NCI-H2029 (cell line): ENCODE measurements around the gene RAB26.
A peak's percentile ranks its signal among the peaks of the same experiment; 100 is the strongest.

ENCODE experiments used
- DNase-seq: peaks from one replicate; lab custom pipeline; 2025; lab: John Stamatoyannopoulos, UW

The RAB26 gene

DNA sequence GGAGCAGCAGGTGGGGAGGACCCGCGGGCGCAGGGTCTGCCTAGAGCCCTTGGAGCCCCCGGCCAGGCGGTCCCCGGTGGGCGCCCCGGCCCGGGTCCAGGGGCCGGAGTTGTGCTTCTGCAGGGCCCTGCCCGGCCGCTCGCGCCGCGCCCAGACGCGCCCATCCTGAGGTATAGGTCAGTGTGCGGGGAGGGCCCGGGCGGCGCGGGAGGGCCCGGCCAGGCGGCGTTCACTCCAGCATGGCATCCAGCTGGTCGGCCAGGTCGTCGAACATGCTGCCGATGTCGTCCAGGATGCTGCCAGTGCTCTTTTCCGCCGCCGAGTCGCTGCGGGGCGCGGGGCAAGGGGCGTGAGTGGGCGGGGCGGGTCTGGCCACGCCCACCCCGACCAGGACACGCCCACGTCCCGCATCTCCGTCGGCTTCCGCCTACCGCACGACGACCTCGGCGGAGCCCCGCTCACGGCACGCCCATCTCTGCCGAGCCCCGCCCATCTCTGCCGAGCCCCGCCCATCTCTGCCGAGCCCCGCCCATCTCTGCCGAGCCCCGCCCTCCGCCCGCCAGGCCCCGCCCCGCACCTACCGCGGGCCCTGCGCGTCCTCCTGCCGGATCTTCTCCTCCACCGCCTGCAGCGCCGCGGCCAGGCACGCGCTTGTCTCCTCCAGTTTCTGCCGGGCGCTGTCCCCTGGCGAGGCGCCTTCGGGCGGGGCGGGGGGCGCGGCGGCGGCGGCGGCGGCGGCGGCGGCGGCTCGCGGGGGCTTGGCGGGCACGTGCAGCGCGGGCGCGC lies 30.1 kb downstream of the RAB26 start:
- no peak for DNase-seq

GRCh38 chr16:2179107-2179501 lies 30.7 kb downstream of the RAB26 start:
- DNase-seq = no peak

DNA sequence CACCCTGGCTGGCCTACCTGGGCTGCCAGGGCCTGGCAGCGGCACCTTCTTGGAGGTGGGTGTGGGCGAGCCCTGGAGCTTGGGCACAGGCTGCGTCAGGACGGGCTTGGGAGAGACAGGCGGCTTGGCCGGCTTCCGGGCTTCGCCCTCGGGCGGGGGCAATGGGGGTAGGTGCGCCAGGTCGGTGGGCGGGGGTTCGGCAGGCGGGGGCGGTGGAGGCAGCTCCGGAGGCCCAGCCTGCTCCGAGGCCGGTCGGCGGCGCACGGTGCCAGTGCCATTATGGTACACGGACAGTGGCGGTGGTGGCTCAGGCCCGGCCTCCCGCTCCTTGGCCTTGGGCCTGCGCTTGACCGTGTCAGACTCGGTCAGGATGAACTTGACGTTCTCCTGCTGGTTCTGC lies 31.2 kb downstream of the RAB26 start:
- no peak for DNase-seq

GRCh38 chr16:2180461-2180860 lies 32.0 kb downstream of the RAB26 start:
- no peak for DNase-seq

- no peak for DNase-seq
Observed at GRCh38 chr16:2180962-2181923, 32.8 kb downstream of the RAB26 start.

DNA sequence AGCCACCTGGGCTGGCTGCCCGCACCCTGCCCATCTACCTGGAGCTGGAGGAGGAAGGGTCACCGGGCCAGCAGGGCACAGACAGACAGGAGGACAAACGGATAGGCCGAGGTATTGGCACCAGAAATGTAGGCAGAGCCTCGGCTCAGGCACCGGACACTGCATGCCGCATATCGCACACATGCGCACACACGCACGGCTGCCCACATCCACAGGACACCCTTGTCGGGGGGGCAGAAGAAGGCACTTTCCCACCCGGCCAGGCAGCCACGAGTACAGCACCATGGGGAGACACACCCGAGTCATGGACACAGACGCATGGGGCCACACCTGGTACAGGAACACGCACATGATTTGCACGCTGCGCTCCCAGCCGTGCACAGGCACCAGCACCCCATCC lies 33.5 kb downstream of the RAB26 start:
- DNase-seq = no peak

GRCh38 chr16:2183671-2184070 lies 35.2 kb downstream of the RAB26 start:
- DNase-seq = no peak

DNA sequence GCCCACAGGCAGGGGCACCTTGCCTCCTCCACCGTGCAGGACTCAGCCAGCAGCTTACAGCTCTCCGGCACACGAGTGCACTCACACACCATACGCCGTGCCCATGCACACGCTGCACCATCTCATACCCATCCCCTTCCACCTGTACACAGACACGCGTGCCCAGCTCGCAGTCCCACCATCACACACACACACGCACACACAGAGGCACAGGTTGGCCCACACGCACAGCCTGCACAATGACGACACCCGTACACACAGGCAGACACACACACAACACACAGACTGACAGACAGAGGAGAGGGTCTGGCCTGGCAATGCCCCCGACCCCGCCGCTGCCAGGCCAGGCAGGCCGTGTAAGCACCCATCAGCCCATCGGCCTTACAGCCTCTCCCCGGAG lies 35.9 kb downstream of the RAB26 start:
- no peak for DNase-seq

- DNase-seq = no peak
Observed at GRCh38 chr16:2184962-2185361, 36.5 kb downstream of the RAB26 start.

DNA sequence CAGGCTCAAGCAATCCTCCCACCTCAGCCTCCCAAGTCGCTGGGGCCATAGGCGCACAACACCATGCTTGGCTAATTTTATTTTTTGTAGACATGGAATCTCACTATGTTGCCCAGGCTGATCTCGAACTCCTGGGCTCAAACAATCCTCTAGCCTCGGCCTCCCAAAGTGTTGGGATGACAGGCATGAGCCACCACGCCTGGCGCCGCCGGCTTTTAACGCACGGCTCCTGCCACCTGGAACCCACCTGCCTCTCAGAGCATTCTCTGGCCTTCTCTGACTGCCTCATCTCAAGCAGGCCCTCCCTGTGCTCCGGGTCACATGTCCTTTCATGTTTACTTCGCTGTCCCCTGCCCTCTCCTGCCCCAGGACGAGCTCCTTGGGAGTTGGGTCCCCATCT lies 37.6 kb downstream of the RAB26 start:
- no peak for DNase-seq

GRCh38 chr16:2186505-2186904 lies 38.1 kb downstream of the RAB26 start:
- DNase-seq = no peak

DNA sequence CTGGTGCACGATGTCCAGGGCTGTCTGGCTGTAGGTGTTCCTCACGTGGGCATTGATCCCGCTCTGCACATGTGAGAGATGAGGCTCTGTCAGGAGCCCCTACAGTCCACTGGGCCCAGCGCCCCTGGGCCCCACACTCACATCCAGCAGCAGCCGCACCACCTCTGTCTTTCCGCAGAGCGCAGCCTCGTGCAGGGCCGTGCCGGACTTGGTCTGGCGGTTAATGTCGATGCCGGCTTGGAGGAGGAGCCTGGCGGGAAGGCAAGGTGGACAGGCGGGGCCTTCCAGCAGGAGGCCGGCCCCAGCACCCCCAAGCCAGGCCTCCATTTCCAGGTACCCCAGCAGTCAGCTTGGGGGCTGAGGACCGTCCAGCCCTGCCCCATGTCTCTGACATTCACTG lies 38.8 kb downstream of the RAB26 start:
- DNase-seq = no peak

- DNase-seq = no peak
Observed at GRCh38 chr16:2188395-2188794, 40.0 kb downstream of the RAB26 start.

DNA sequence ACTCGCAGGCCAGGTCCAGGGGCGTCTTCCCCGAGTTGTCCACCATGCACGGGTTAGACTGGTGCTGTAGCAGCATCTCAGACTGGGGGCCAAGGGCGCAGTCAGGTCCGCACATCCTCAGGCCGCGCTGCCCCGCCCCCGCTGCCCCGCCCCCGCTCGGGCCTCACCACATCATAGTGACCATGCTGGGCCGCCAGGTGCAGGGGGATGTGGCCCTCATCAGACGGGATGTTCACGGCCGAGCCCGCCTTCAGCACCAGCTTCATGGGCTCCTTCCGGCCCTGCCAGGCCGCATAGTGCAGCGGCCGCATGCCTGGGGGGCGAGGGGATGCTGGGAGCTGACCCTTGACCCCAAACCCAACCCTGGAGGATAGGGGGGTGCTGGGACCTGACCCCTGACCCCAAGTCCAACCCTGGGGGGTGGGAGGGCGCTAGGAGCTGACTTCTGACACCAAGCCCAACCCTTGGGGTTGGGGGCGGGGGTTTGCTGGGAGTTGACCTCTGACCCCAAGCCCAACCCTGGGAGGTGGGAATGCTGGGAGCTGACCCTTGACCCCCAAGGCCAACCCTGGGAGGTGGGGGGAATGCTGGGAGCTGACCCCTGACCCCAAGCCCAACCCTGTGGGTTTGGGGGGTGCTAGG lies 40.9 kb downstream of the RAB26 start:
- DNase-seq = no peak

GRCh38 chr16:2190002-2190658 lies 41.7 kb downstream of the RAB26 start:
- DNase-seq = no peak

DNA sequence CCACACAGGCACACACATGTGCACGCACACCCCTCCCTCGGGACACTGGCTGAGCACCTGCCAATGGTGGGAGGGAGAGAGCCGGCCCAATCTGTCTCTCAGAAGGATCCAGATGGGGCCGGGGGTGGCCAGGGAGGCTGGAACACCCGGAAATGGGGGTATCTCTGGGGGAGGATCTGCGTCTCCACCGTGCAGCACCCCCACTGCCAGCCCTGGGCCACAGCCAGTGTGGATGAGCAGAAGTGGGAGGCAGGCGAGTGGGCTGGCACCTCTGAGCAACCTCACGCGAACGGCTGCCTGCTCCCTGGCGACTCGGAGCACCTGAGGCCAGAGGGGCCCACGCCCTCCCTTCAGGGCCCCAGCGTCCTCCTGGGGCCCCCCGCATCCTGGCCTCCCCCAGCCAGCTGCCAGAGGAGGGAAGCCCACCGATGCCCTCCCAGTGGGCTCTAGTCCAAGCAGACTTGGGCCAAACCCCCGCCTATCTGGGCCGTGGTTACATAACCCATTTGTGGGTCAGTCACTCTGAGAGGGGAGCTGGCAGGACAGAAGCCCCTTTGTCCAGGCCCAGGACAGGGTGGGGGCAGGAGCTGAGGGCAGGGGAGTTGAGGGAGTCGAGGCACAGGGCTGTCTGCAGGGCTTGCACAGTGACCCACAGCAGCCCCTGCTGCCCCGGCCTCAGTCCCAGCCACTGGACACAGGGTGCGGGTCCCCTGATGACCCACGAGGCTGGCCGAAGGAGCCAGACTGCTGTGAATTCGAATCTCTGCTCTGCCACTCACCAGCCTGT lies 42.4 kb downstream of the RAB26 start:
- DNase-seq = no peak

GRCh38 chr16:2191446-2191706 lies 43.0 kb downstream of the RAB26 start:
- no peak for DNase-seq

GRCh38 chr16:2194166-2194834 lies 45.9 kb downstream of the RAB26 start:
- DNase-seq = no peak

- peak; percentile 55 for DNase-seq
Observed at GRCh38 chr16:2194852-2195321, 46.5 kb downstream of the RAB26 start.

- no peak for DNase-seq
Observed at GRCh38 chr16:2195322-2196161, 47.1 kb downstream of the RAB26 start.
